Neuronal stem cell (in vitro differentiated cells): Measurements from ENCODE around the gene PIP4K2C.

ENCODE experiments used
- DNase-seq: peaks from one replicate; pipeline ENCODE4 v3.0.0-alpha.2; 2013; ENCODE audit warnings: low spot score
- H2AFZ ChIP-seq: one replicate; pipeline ENCODE4 v1.6.1; 2013; ENCODE audit warnings: mild to moderate bottlenecking, low read length, inconsistent platforms
- H2AK5ac ChIP-seq: 2 replicates; pipeline ENCODE4 v1.6.1; 2013; ENCODE audit warnings: low read depth, mild to moderate bottlenecking, inconsistent platforms, low read length, moderate library complexity, mixed read lengths
- H2BK120ac ChIP-seq: 2 replicates; pipeline ENCODE4 v1.6.1; 2013; ENCODE audit warnings: low read depth, mild to moderate bottlenecking, inconsistent platforms, low read length, moderate library complexity, mixed read lengths
- H2BK12ac ChIP-seq: one replicate; pipeline ENCODE4 v1.6.1; 2013; ENCODE audit warnings: low read length, inconsistent platforms
- H2BK15ac ChIP-seq: 2 replicates; pipeline ENCODE4 v1.6.1; 2013; ENCODE audit warnings: mild to moderate bottlenecking, low read length, inconsistent platforms, mixed read lengths
- H2BK5ac ChIP-seq: one replicate; pipeline ENCODE4 v1.6.1; 2013; ENCODE audit warnings: inconsistent platforms, mild to moderate bottlenecking, low read length, moderate library complexity
- H3K14ac ChIP-seq: one replicate; pipeline ENCODE4 v1.6.1; 2013; ENCODE audit warnings: low read length, inconsistent platforms
- H3K18ac ChIP-seq: 2 replicates; pipeline ENCODE4 v1.6.1; 2013; ENCODE audit warnings: low read length, inconsistent platforms
- H3K23ac ChIP-seq: 2 replicates; pipeline ENCODE4 v1.6.1; 2013; ENCODE audit warnings: low read depth, mild to moderate bottlenecking, mixed read lengths, low read length, inconsistent platforms; ENCODE audit not compliant: poor library complexity
- H3K27ac ChIP-seq: replicated peaks from 3 replicates; pipeline ENCODE4 v1.5.1; 2013; ENCODE audit warnings: low read length, inconsistent platforms
- H3K27me3 ChIP-seq, 3 experiments: 2 replicates each; pipeline ENCODE4 v1.6.1; 2013; ENCODE audit warnings: low read length in 3 of 3, mild to moderate bottlenecking in 2 of 3, inconsistent platforms in 1 of 3, low read depth in 1 of 3, mixed read lengths in 1 of 3, moderate library complexity in 1 of 3; ENCODE audit not compliant: control insufficient read depth in 3 of 3, insufficient read depth in 3 of 3
- H3K36me3 ChIP-seq, 2 donors: replicated peaks in 1 of 2; 2 replicates each; pipeline ENCODE4 v1.6.1; 2013; ENCODE audit warnings: low read length in 2 of 2; ENCODE audit not compliant: control insufficient read depth in 2 of 2, insufficient read depth in 2 of 2
- H3K4ac ChIP-seq: 2 replicates; pipeline ENCODE4 v1.6.1; 2013; ENCODE audit warnings: inconsistent platforms, mild to moderate bottlenecking, low read length, moderate library complexity
- H3K4me1 ChIP-seq, 2 donors: 1 replicate in 1 of 2; 2 replicates in 1 of 2; pipeline ENCODE4 v1.6.1; 2013; ENCODE audit warnings: low read length in 2 of 2, low read depth in 1 of 2; ENCODE audit not compliant: control insufficient read depth in 2 of 2, insufficient read depth in 1 of 2
- H3K4me2 ChIP-seq: one replicate; pipeline ENCODE4 v1.6.1; 2013; ENCODE audit warnings: mild to moderate bottlenecking, low read length, inconsistent platforms; ENCODE audit not compliant: insufficient read depth, poor library complexity, severe bottlenecking
- H3K4me3 ChIP-seq, 2 donors: 2 replicates each; pipeline ENCODE4 v1.5.1; 2013; ENCODE audit warnings: low read length in 2 of 2, mild to moderate bottlenecking in 2 of 2, inconsistent platforms in 1 of 2, moderate library complexity in 1 of 2
- H3K79me1 ChIP-seq: one replicate; pipeline ENCODE4 v1.6.1; 2013; ENCODE audit warnings: low read depth, mild to moderate bottlenecking, inconsistent platforms, low read length, moderate library complexity
- H3K9ac ChIP-seq: one replicate; pipeline ENCODE4 v1.6.1; 2013; ENCODE audit warnings: mild to moderate bottlenecking, low read depth, low read length, inconsistent platforms; ENCODE audit not compliant: poor library complexity
- H3K9me3 ChIP-seq, 2 donors: replicated peaks in 1 of 2; 2 replicates each; pipeline versions ENCODE3 to v1.6.1; 2013; ENCODE audit warnings: low read length in 2 of 2, mild to moderate bottlenecking in 2 of 2, inconsistent platforms in 1 of 2, low read depth in 1 of 2, mixed read lengths in 1 of 2, moderate library complexity in 1 of 2; ENCODE audit not compliant: control insufficient read depth in 2 of 2, insufficient read depth in 1 of 2
- H4K8ac ChIP-seq: one replicate; pipeline ENCODE4 v1.6.1; 2013; ENCODE audit warnings: low read depth, mild to moderate bottlenecking, inconsistent platforms, low read length, moderate library complexity
- H4K91ac ChIP-seq: one replicate; pipeline ENCODE4 v1.6.1; 2013; ENCODE audit warnings: low read length, low read depth, mild to moderate bottlenecking, inconsistent platforms; ENCODE audit not compliant: poor library complexity
- WGBS, 2 donors: extraction: QIAGEN DNeasy Blood & Tissue Kit; methylation state at CpG; one replicate each; pipeline ENCODE4 v1.1.7; 2013; ENCODE audit warnings: missing lambda C conversion rate in 2 of 2, mixed read lengths in 1 of 2; ENCODE audit not compliant: insufficient read length in 2 of 2, insufficient replicate concordance in 1 of 2; ENCODE audit errors: extremely low coverage in 2 of 2; 5-methylcytosine and 5-hydroxymethylcytosine counted together

The PIP4K2C gene

DNA sequence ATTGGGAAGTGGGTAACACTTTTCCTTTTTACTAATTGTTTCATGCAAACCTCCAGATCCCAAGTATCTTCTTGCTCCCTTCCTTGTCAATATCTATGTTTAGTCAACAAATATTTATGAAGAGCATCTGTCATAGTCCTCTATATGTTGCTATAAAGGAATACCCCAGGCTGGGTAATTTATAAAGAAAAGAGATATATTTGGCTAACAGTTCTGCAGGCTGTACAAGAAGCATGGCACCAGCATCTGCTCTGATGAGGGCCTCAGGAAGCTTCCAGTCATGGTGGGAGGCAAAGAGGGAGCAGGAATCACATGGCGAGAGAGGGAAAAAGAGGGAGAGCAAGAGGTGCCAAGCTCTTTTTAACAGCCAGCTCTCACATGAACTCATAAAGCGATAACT is 36.5 kb upstream of the PIP4K2C start:
- Histone ChIP-seq H3K4me2 (no peak overlapping the region), H3K79me1 (no peaks in the 10 kb centered on the region), H3K27me3 (peaks cover 0 to 13% (median 1%) of the 10 kb centered on the region in 3 experiments), H3K18ac (no peak overlapping the region), H3K23ac (no peak overlapping the region), H2BK5ac (no peak overlapping the region), H2BK12ac (no peak overlapping the region), H3K27ac (no peak overlapping the region), H2BK15ac (no peak overlapping the region), H2AK5ac (no peak overlapping the region), H3K4me3 (no peak overlapping the region), H2BK120ac (no peak overlapping the region), H3K9ac (no peak overlapping the region), H4K8ac (no peak overlapping the region), H4K91ac (no peak overlapping the region), H3K14ac (no peak overlapping the region), H2AFZ (no peak overlapping the region), H3K9me3 (no peaks in the 10 kb centered on the region), H3K4me1 (peaks cover 23 to 31% of the 10 kb centered on the region in 2 donors), H3K36me3 (no peaks in the 10 kb centered on the region), H3K4ac (no peak overlapping the region)
- DNase-seq: no peak
- WGBS, 2 donors: no CpG with 5 or more reads among the region's 2 CpGs

DNA sequence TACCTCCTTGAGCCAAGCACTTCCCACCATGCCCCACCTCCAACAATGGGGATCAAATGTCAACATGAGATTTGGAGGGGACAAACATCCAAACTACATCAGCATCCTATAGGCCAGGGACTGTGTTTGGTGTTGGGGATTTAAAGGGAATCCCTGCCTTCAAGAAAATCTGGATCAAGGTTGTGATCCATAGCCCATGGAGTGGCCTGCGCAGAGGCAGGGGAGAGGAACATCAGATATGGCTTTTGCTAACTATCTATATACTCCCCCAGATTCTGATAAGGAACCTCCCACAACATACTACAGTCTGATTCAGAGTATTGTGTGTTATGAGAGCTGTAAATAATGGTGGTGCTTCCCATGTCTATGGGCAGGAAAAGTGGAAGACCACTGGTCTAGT is 36.1 kb upstream of the PIP4K2C start:
- Histone ChIP-seq H2AK5ac (no peak overlapping the region), H2BK15ac (no peak overlapping the region), H3K23ac (no peak overlapping the region), H3K27me3 (peaks cover 0 to 11% (median 0%) of the 10 kb centered on the region in 3 experiments), H3K4me3 (no peak overlapping the region), H3K36me3 (no peaks in the 10 kb centered on the region), H2AFZ (no peak overlapping the region), H3K27ac (no peak overlapping the region), H3K4ac (no peak overlapping the region), H2BK120ac (no peak overlapping the region), H3K18ac (no peak overlapping the region), H3K14ac (no peak overlapping the region), H3K4me2 (no peak overlapping the region), H2BK12ac (no peak overlapping the region), H2BK5ac (no peak overlapping the region), H3K9me3 (no peaks in the 10 kb centered on the region), H3K4me1 (peaks cover 22 to 31% of the 10 kb centered on the region in 2 donors), H3K79me1 (no peaks in the 10 kb centered on the region), H3K9ac (no peak overlapping the region), H4K91ac (no peak overlapping the region), H4K8ac (no peak overlapping the region)
- WGBS, 2 donors: no CpG with 5 or more reads among the region's 1 CpG
- no peak for DNase-seq

- Histone ChIP-seq H2BK15ac (no peak overlapping the region), H2BK120ac (no peak overlapping the region), H2AK5ac (no peak overlapping the region), H4K8ac (no peak overlapping the region), H4K91ac (no peak overlapping the region), H3K4me1 (peaks cover 0 to 3% of the 10 kb centered on the region in 2 donors), H3K9ac (no peak overlapping the region), H3K79me1 (peaks cover 2% of the 10 kb centered on the region), H3K4me2 (no peak overlapping the region), H3K4ac (no peak overlapping the region), H2BK5ac (no peak overlapping the region), H3K27me3 (no peaks in the 10 kb centered on the region), H2BK12ac (no peak overlapping the region), H2AFZ (no peak overlapping the region), H3K4me3 (no peak overlapping the region), H3K27ac (no peak overlapping the region), H3K14ac (no peak overlapping the region), H3K18ac (no peak overlapping the region), H3K9me3 (no peaks in the 10 kb centered on the region), H3K36me3 (no peaks in the 10 kb centered on the region), H3K23ac (no peak overlapping the region)
- DNase-seq: no peak
- no CpG with 5 or more reads among the region's 4 CpGs for WGBS, 2 donors
These were observed 32.1 kb upstream of the PIP4K2C start for GRCh38 chr12:57558864-57559263.

DNA sequence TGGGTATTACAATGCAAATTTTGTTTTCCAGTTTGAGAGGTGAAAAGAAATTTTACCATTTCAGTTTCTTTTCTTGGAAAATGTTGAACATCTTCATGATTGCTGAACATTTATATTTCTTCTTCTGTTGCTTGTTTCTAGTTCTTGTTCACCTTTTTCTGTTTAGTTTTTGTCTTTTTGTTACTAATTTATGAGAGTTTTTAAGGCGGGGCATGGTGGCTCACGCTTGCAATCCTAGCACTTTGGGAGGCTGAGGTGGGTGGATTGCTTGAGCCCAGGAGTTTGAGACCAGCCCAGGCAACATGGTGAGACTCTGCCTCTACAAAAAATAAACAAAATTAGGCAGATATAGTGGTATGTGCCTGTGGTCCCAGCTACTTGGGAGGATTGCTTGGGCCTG is 30.5 kb upstream of the PIP4K2C start:
- Histone ChIP-seq H3K27me3 (no peaks in the 10 kb centered on the region), H3K36me3 (no peaks in the 10 kb centered on the region), H3K4me3 (no peak overlapping the region), H3K27ac (no peak overlapping the region), H3K4me1 (no peaks in the 10 kb centered on the region), H2BK12ac (no peak overlapping the region), H2BK120ac (no peak overlapping the region), H2AK5ac (no peak overlapping the region), H3K79me1 (peaks cover 2% of the 10 kb centered on the region), H2AFZ (no peak overlapping the region), H3K14ac (no peak overlapping the region), H3K9ac (no peak overlapping the region), H4K8ac (no peak overlapping the region), H4K91ac (no peak overlapping the region), H3K18ac (no peak overlapping the region), H3K4me2 (no peak overlapping the region), H3K23ac (no peak overlapping the region), H3K9me3 (no peaks in the 10 kb centered on the region), H3K4ac (no peak overlapping the region), H2BK5ac (no peak overlapping the region), H2BK15ac (no peak overlapping the region)
- no peak for DNase-seq
- no CpG with 5 or more reads among the region's 2 CpGs for WGBS, 2 donors
